Stomach (tissue), 19 donors: ENCODE measurements around the gene PTX4. TPM values are rescaled to one million over a fixed set of nuclear protein-coding genes. Genes with fewer than 3 reads are reported as not detected.

ENCODE experiments used
- DNase-seq, 2 donors: peaks; one replicate each; pipeline versions ENCODE4 v3.0.0 to v3.0.0-alpha.2; 2013 to 2019
- H3K27ac ChIP-seq, 5 donors: fragments of 200-600 bp in 4 of 5; sonication (generic) in 4 of 5; one replicate each; pipeline ENCODE4 v1.5.1; 2013 to 2019; ENCODE audit warnings: mild to moderate bottlenecking in 1 of 5, moderate library complexity in 1 of 5
- H3K27me3 ChIP-seq, 3 donors: fragments of 200-600 bp; sonication (generic); one replicate each; pipeline ENCODE4 v1.5.1; 2017 to 2019; ENCODE audit warnings: mixed run types in 1 of 3
- H3K36me3 ChIP-seq, 4 donors: fragments of 200-600 bp; sonication (generic); 1 replicate in 3 of 4; 2 replicates in 1 of 4; pipeline ENCODE4 v1.5.1; 2016 to 2019
- H3K4me1 ChIP-seq, 4 donors: fragments of 200-600 bp; sonication (generic); one replicate each; pipeline ENCODE4 v1.5.1; 2016 to 2019
- H3K4me3 ChIP-seq, 4 donors: fragments of 200-600 bp; sonication (generic) in 3 of 4; one replicate each; pipeline ENCODE4 v1.5.1; 2016 to 2019; ENCODE audit warnings: mild to moderate bottlenecking in 1 of 4
- H3K9me3 ChIP-seq, 4 donors: fragments of 200-600 bp; sonication (generic); one replicate each; pipeline ENCODE4 v1.5.1; 2016 to 2019
- EP300 ChIP-seq: sonication (generic); formaldehyde crosslinking; IDR thresholded peaks from one replicate; pipeline ENCODE4 v1.6.1; 2017; ENCODE audit warnings: antibody characterized with exemption
- POLR2A ChIP-seq, 4 donors: fragments of 450-650 bp; IDR thresholded peaks; one replicate each; pipeline ENCODE4 v1.6.1; 2016; ENCODE audit warnings: antibody characterized with exemption in 4 of 4, control low read depth in 2 of 4, mild to moderate bottlenecking in 1 of 4, moderate library complexity in 1 of 4
- POLR2AphosphoS5 ChIP-seq, 3 donors: sonication (generic); formaldehyde crosslinking; IDR thresholded peaks; one replicate each; pipeline ENCODE4 v1.6.1; 2016; ENCODE audit warnings: antibody characterized with exemption in 3 of 3
- WGBS, 5 donors: extraction: QIAGEN DNeasy Blood & Tissue Kit in 3 of 5; methylation state at CpG; one replicate each; pipeline versions ENCODE4 v1.1.5 to v1.1.7; 2013 to 2018; 5-methylcytosine and 5-hydroxymethylcytosine counted together
- intact Hi-C: fragments of 100-400 bp; cut with DNase I; formaldehyde crosslinking; loops from one replicate; pipeline ENCODE4 v1.15.1; 2023; ENCODE audit warnings: low total_unique reads
- long read RNA-seq, 10 donors: transcript quantifications; one replicate each; lab custom pipeline, GENCODE V29; 2026
- polyA plus RNA-seq, 3 donors: library from polyadenylated mRNA; stranded (reverse); fragments of 200-250 nt; gene quantifications; one replicate each; pipeline ENCODE4 v1.2.3, GENCODE V29; 2013
- total RNA-seq, 5 donors: library from RNA; depleted of rRNA; stranded (reverse); fragments of >200 nt; gene quantifications; one replicate each; pipeline versions ENCODE4 v1.1.0 to v1.2.3, GENCODE V29; 2014 to 2016
- TF ChIP-seq, protein P1 (sequence below), 7 experiments: fragments of 450-650 bp in 4 of 7; fragments of 200-600 bp in 3 of 7; sonication (generic) in 3 of 7; IDR thresholded peaks; one replicate each; pipeline ENCODE4 v1.5.1; 2016 to 2019; ENCODE audit warnings: antibody characterized with exemption in 7 of 7, control low read depth in 2 of 7, mild to moderate bottlenecking in 1 of 7
- donor health status: healthy with polysubstance abuse.
- donor health status: Bipolar disorder and iron deficiency.
- donor health status: healthy.

PTX4 gene
- not detected for total RNA-seq
- polyA plus RNA-seq: not detected
- long read RNA-seq, donor 1: 0 reads
- long read RNA-seq, donor 2: 0 reads
- long read RNA-seq, donor 3: 0 reads
- long read RNA-seq, donor 4: 0 reads
- long read RNA-seq, donor 5: 0 reads
- long read RNA-seq, donor 6: 0 reads
- long read RNA-seq, donor 7: 0 reads
- long read RNA-seq, donor 8: 0 reads
- long read RNA-seq, donor 9: 0 reads
- long read RNA-seq, donor 10: 0 reads

- DNase-seq: no peak
- WGBS, 5 donors: 79 to 89% (median 85%) methylated on average over 19 of the region's 19 CpGs
- intact Hi-C loops: no loop called here
- no peaks in the 10 kb centered on the region for H3K36me3 ChIP-seq
- no peaks in the 10 kb centered on the region for H3K9me3 ChIP-seq
- no peak within 1 kb of the TSS for H3K4me3 ChIP-seq
- H3K4me1 ChIP-seq: peaks cover 6 to 10% (median 9%) of the 10 kb centered on the region in 4 donors
- H3K27ac ChIP-seq: no peak within 1 kb of the TSS
- TF ChIP-seq, protein P1, sequence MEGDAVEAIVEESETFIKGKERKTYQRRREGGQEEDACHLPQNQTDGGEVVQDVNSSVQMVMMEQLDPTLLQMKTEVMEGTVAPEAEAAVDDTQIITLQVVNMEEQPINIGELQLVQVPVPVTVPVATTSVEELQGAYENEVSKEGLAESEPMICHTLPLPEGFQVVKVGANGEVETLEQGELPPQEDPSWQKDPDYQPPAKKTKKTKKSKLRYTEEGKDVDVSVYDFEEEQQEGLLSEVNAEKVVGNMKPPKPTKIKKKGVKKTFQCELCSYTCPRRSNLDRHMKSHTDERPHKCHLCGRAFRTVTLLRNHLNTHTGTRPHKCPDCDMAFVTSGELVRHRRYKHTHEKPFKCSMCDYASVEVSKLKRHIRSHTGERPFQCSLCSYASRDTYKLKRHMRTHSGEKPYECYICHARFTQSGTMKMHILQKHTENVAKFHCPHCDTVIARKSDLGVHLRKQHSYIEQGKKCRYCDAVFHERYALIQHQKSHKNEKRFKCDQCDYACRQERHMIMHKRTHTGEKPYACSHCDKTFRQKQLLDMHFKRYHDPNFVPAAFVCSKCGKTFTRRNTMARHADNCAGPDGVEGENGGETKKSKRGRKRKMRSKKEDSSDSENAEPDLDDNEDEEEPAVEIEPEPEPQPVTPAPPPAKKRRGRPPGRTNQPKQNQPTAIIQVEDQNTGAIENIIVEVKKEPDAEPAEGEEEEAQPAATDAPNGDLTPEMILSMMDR (IDR thresholded peaks at IDR 0.05): no peak
- no peak for TF ChIP-seq POLR2A (IDR thresholded peaks at IDR 0.05)
- TF ChIP-seq EP300: no peak
- TF ChIP-seq POLR2AphosphoS5 (IDR thresholded peaks at IDR 0.05): no peak
- H3K27me3 ChIP-seq: no peaks in the 10 kb centered on the region
Measured at GRCh38 chr16:1488619-1489018, at the start of gene PTX4. TSS of gene PTX4 (minus strand) at chr16:1488944. CDS start at chr16:1488909, 35 bp downstream.

GRCh38 chr16:1537763-1538289 lies 49.1 kb upstream of the PTX4 start:
- WGBS, 5 donors: 77 to 82% (median 78%) methylated on average over 21 to 26 of the region's 26 CpGs
- TF ChIP-seq EP300: no peak
- TF ChIP-seq POLR2A (IDR thresholded peaks at IDR 0.05): no peak
- TF ChIP-seq, protein P1 (IDR thresholded peaks at IDR 0.05): no peak
- no peak for TF ChIP-seq POLR2AphosphoS5 (IDR thresholded peaks at IDR 0.05)
- peak overlapping the region in 3 of 4 donors; percentile 52 to 55 (median 55) for H3K4me3 ChIP-seq
- H3K4me1 ChIP-seq: peaks cover 11 to 69% (median 50%) of the 10 kb centered on the region in 4 donors
- no peaks in the 10 kb centered on the region for H3K27me3 ChIP-seq
- H3K27ac ChIP-seq: peak overlapping the region in 3 of 5 donors; percentile 9 to 89 (median 44)
- peaks cover 26 to 83% (median 66%) of the 10 kb centered on the region in 4 donors for H3K36me3 ChIP-seq
- DNase-seq: no peak
- intact Hi-C loops: no loop called here
- H3K9me3 ChIP-seq: no peaks in the 10 kb centered on the region

- Histone ChIP-seq H3K4me1 (peaks cover 12 to 69% (median 51%) of the 10 kb centered on the region in 4 donors), H3K36me3 (peaks cover 26 to 76% (median 59%) of the 10 kb centered on the region in 4 donors), H3K4me3 (peak overlapping the region in 3 of 4 donors; percentile 52 to 55 (median 55)), H3K27me3 (no peaks in the 10 kb centered on the region), H3K27ac (peak overlapping the region in 4 of 5 donors; percentile 44 to 91 (median 90)), H3K9me3 (no peaks in the 10 kb centered on the region)
- no peak for DNase-seq
- 82 to 93% (median 87%) methylated on average over 19 to 27 of the region's 27 CpGs for WGBS, 5 donors
- no peak for TF ChIP-seq EP300
- no peak for TF ChIP-seq POLR2A (IDR thresholded peaks at IDR 0.05)
- peak in 1 of 3 donors; percentile 3 for TF ChIP-seq POLR2AphosphoS5 (IDR thresholded peaks at IDR 0.05)
- intact Hi-C loops: no loop called here
Measured at GRCh38 chr16:1537138-1537577, 48.4 kb upstream of the PTX4 start.

DNA sequence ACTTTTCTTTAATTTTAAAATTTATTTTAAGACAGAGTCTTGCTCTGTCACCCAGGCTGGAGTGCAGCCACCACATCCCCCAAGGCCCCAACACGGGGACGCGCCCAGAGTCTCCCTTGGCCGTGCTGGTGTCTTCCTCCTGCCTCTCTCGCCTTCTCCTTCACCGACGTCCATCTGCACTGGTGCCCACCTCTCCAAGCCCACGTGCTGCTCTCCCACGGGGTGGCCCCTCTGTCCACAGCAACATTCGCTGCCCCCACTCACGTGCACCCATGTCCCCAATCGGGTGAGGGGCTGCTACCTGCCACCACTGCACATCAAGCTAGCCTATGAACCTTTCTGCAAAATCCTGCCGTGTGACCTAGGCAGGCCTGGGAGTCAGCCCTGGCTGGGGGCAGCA lies 47.9 kb upstream of the PTX4 start:
- DNase-seq: no peak
- 72 to 85% (median 81%) methylated on average over 13 of the region's 13 CpGs for WGBS, 5 donors
- H3K27me3 ChIP-seq: no peaks in the 10 kb centered on the region
- H3K9me3 ChIP-seq: no peaks in the 10 kb centered on the region
- peaks cover 26 to 70% (median 53%) of the 10 kb centered on the region in 4 donors for H3K36me3 ChIP-seq
- H3K4me3 ChIP-seq: peak overlapping the region; percentile 52 to 55 (median 54)
- TF ChIP-seq EP300 (no peak), POLR2AphosphoS5 (IDR thresholded peaks at IDR 0.05) (no peak), POLR2A (IDR thresholded peaks at IDR 0.05) (no peak)
- TF ChIP-seq, protein P1 (IDR thresholded peaks at IDR 0.05): no peak
- intact Hi-C loops: no loop called here
- peak overlapping the region in 4 of 5 donors; percentile 44 to 91 (median 90) for H3K27ac ChIP-seq
- H3K4me1 ChIP-seq: peaks cover 18 to 69% (median 51%) of the 10 kb centered on the region in 4 donors
